ACC112 (cell line): Measurements from ENCODE around the gene GK.
"Not testable (repeated sequence)": the region's sequence is repeated elsewhere in the genome, so short reads cannot be mapped to it uniquely, and the experiment has no call there.

Experiments used
- H2AFZ ChIP-seq: fragments of 200-600 bp; sonication (generic); one replicate; pipeline ENCODE4 v1.6.0; 2017; ENCODE audit warnings: antibody characterized with exemption, low read length; ENCODE audit not compliant: unreplicated experiment
- H3K27ac ChIP-seq: fragments of 200-600 bp; sonication (generic); 2 replicates; pipeline ENCODE4 v1.5.1; 2014; ENCODE audit warnings: low read depth, mild to moderate bottlenecking, antibody characterized with exemption, low read length, moderate library complexity
- H3K27me3 ChIP-seq: fragments of 200-600 bp; sonication (generic); 2 replicates; pipeline ENCODE4 v1.6.1; 2014; ENCODE audit warnings: mild to moderate bottlenecking, antibody characterized with exemption, low read length, moderate library complexity, mixed read lengths; ENCODE audit not compliant: insufficient read depth
- H3K36me3 ChIP-seq: fragments of 200-600 bp; sonication (generic); 2 replicates; pipeline ENCODE4 v1.6.1; 2016; ENCODE audit warnings: mild to moderate bottlenecking, antibody characterized with exemption, low read length, moderate library complexity, mixed read lengths; ENCODE audit not compliant: insufficient read depth
- H3K4me1 ChIP-seq: fragments of 200-600 bp; sonication (generic); one replicate; pipeline ENCODE4 v1.6.1; 2016; ENCODE audit warnings: low read length, mixed read lengths; ENCODE audit not compliant: insufficient read depth, unreplicated experiment, control insufficient read depth
- H3K4me3 ChIP-seq: fragments of 200-600 bp; sonication (generic); 2 replicates; pipeline ENCODE4 v1.5.1; 2014; ENCODE audit warnings: mild to moderate bottlenecking, low read depth, low read length
- H3K79me2 ChIP-seq: fragments of 200-600 bp; sonication (generic); one replicate; pipeline ENCODE4 v1.6.0; 2016; ENCODE audit warnings: low read length; ENCODE audit not compliant: control insufficient read depth, unreplicated experiment, insufficient read depth

The GK gene

GRCh38 chrX:30627818-30628652 lies 25.2 kb upstream of the GK start:
- H3K4me1 ChIP-seq, result no peaks in the 10 kb centered on the region
- no peaks in the 10 kb centered on the region for H3K27me3 ChIP-seq
- no peak overlapping the region for H3K4me3 ChIP-seq
- no peaks in the 10 kb centered on the region for H3K79me2 ChIP-seq
- H2AFZ ChIP-seq, result no peak overlapping the region
- H3K27ac ChIP-seq, result no peak overlapping the region
- no peaks in the 10 kb centered on the region for H3K36me3 ChIP-seq

GRCh38 chrX:30634070-30634469 lies 19.2 kb upstream of the GK start:
- not testable (repeated sequence) for H3K27me3 ChIP-seq, H3K4me1 ChIP-seq, H3K36me3 ChIP-seq, H2AFZ ChIP-seq, H3K4me3 ChIP-seq, H3K27ac ChIP-seq, H3K79me2 ChIP-seq

- Histone ChIP-seq H3K4me1 (no peaks in the 10 kb centered on the region), H3K27ac (no peak overlapping the region), H3K27me3 (no peaks in the 10 kb centered on the region), H3K4me3 (no peak overlapping the region), H2AFZ (no peak overlapping the region), H3K36me3 (no peaks in the 10 kb centered on the region), H3K79me2 (no peaks in the 10 kb centered on the region)
Observed at GRCh38 chrX:30635630-30636029, 17.6 kb upstream of the GK start.

GRCh38 chrX:30637874-30638815 lies 15.1 kb upstream of the GK start:
- no peaks in the 10 kb centered on the region for H3K36me3 ChIP-seq
- H3K4me1 ChIP-seq, result peaks cover 2% of the 10 kb centered on the region
- H3K27me3 ChIP-seq, result no peaks in the 10 kb centered on the region
- H3K79me2 ChIP-seq, result no peaks in the 10 kb centered on the region
- no peak overlapping the region for H2AFZ ChIP-seq
- H3K27ac ChIP-seq, result no peak overlapping the region
- no peak overlapping the region for H3K4me3 ChIP-seq

- not testable (repeated sequence) for H3K36me3 ChIP-seq, H3K4me3 ChIP-seq, H3K79me2 ChIP-seq, H2AFZ ChIP-seq, H3K27me3 ChIP-seq, H3K27ac ChIP-seq, H3K4me1 ChIP-seq
Observed at GRCh38 chrX:30639702-30640101, 13.5 kb upstream of the GK start.

GRCh38 chrX:30642642-30643041 lies 10.6 kb upstream of the GK start:
- H2AFZ ChIP-seq, result peak overlapping the region; percentile 25
- no peaks in the 10 kb centered on the region for H3K27me3 ChIP-seq
- H3K79me2 ChIP-seq, result no peaks in the 10 kb centered on the region
- H3K4me3 ChIP-seq, result no peak overlapping the region
- H3K27ac ChIP-seq, result peak overlapping the region; percentile 41; the same call in 1 of the 2 replicates
- no peaks in the 10 kb centered on the region for H3K36me3 ChIP-seq
- peaks cover 8% of the 10 kb centered on the region for H3K4me1 ChIP-seq

- Histone ChIP-seq H2AFZ (peak overlapping the region; percentile 43), H3K36me3 (no peaks in the 10 kb centered on the region), H3K79me2 (no peaks in the 10 kb centered on the region), H3K4me3 (no peak overlapping the region), H3K27ac (peak overlapping the region; percentile 41), H3K27me3 (no peaks in the 10 kb centered on the region), H3K4me1 (peaks cover 8% of the 10 kb centered on the region)
Observed at GRCh38 chrX:30643313-30643821, 9.9 kb upstream of the GK start.

- peaks cover 7% of the 10 kb centered on the region for H3K79me2 ChIP-seq
- H3K4me3 ChIP-seq, result no peak overlapping the region
- H3K27me3 ChIP-seq, result no peaks in the 10 kb centered on the region
- H2AFZ ChIP-seq, result no peak overlapping the region
- H3K36me3 ChIP-seq, result no peaks in the 10 kb centered on the region
- H3K27ac ChIP-seq, result peak overlapping the region; percentile 64; the same call in 1 of the 2 replicates
- peaks cover 23% of the 10 kb centered on the region for H3K4me1 ChIP-seq
Observed at GRCh38 chrX:30649859-30650258, 3.4 kb upstream of the GK start.

GRCh38 chrX:30652527-30653414 lies 452 bp upstream of the GK start:
- H3K36me3 ChIP-seq, result no peaks in the 10 kb centered on the region
- H3K4me1 ChIP-seq, result peaks cover 38% of the 10 kb centered on the region
- H3K4me3 ChIP-seq, result peak overlapping the region; percentile 90
- H2AFZ ChIP-seq, result peak overlapping the region; percentile 99
- H3K27me3 ChIP-seq, result no peaks in the 10 kb centered on the region
- H3K79me2 ChIP-seq, result peaks cover 11% of the 10 kb centered on the region
- H3K27ac ChIP-seq, result peak overlapping the region; percentile 76

GRCh38 chrX:30654386-30654785 lies 1.2 kb downstream of the GK start:
- H3K4me3 ChIP-seq, result peak overlapping the region; percentile 90
- H2AFZ ChIP-seq, result not testable (repeated sequence)

More at GRCh38 chrX:30654386-30654785, 1.2 kb downstream of the GK start:
- Histone ChIP-seq H3K4me1 (peaks cover 51% of the 10 kb centered on the region), H3K79me2 (peaks cover 11% of the 10 kb centered on the region), H3K27ac (peak overlapping the region; percentile 60; the same call in 1 of the 2 replicates)
- not testable (repeated sequence) for H3K36me3 ChIP-seq, H3K27me3 ChIP-seq
